IMR-90 (cell line): Measurements from ENCODE around the gene C15orf62. TPM values are rescaled to one million over a fixed set of nuclear protein-coding genes. Genes with fewer than 3 reads are reported as not detected.

Source experiments
- ATAC-seq: fragments of 200-7000 bp; cut with Tn5 transposase; 2 replicates; pipeline ENCODE4 v1.9.1; 2020; ENCODE audit warnings: low read depth, mild to moderate bottlenecking, moderate library complexity
- BruUV-seq: library from RNA; stranded (reverse); fragments of 400-500 nt; replicated peaks from 2 replicates; lab custom pipeline; 2021; lab: Mats Ljungman, UMichigan
- CTCF ChIA-PET: fragments of 300-600 bp; formaldehyde crosslinking; extraction: SDS; loops from one replicate; lab custom pipeline; 2021; ENCODE audit warnings: antibody characterized with exemption; lab: Yijun Ruan, JAX
- POLR2A ChIA-PET: fragments of 300-600 bp; sonication (Branson Sonifier 250); formaldehyde crosslinking; loops from one replicate; lab custom pipeline; 2022; ENCODE audit warnings: antibody characterized with exemption; ENCODE audit not compliant: unreplicated experiment; lab: Charles Lee
- DNase-seq: peaks from one replicate; pipeline ENCODE4 v3.0.0; 2013
- H2AFZ ChIP-seq: replicated peaks from 2 replicates; pipeline ENCODE3; 2013; ENCODE audit warnings: low read length, mild to moderate bottlenecking; ENCODE audit not compliant: poor library complexity
- H2AK5ac ChIP-seq: 2 replicates; pipeline ENCODE4 v1.6.1; 2013; ENCODE audit warnings: low read depth, low read length, inconsistent platforms
- H2AK9ac ChIP-seq: replicated peaks from 2 replicates; pipeline ENCODE3; 2013; ENCODE audit warnings: mild to moderate bottlenecking, low read depth, low read length, moderate library complexity; ENCODE audit not compliant: poor library complexity
- H2BK120ac ChIP-seq: 2 replicates; pipeline ENCODE4 v1.6.1; 2013; ENCODE audit warnings: low read depth, low read length, inconsistent platforms
- H2BK15ac ChIP-seq: 3 replicates; pipeline ENCODE4 v1.6.1; 2013; ENCODE audit warnings: low read depth, low read length, inconsistent platforms
- H2BK20ac ChIP-seq: 2 replicates; pipeline ENCODE4 v1.6.1; 2013; ENCODE audit warnings: low read depth, mild to moderate bottlenecking, inconsistent platforms, low read length, moderate library complexity
- H2BK5ac ChIP-seq: 2 replicates; pipeline ENCODE4 v1.6.1; 2013; ENCODE audit warnings: mild to moderate bottlenecking, low read depth, low read length, inconsistent platforms; ENCODE audit not compliant: poor library complexity, severe bottlenecking
- H3K14ac ChIP-seq: replicated peaks from 2 replicates; pipeline ENCODE4 v1.6.1; 2013; ENCODE audit warnings: low read depth, low read length, inconsistent platforms
- H3K18ac ChIP-seq: 2 replicates; pipeline ENCODE4 v1.6.1; 2013; ENCODE audit warnings: low read depth, low read length, control low read depth
- H3K23ac ChIP-seq: 2 replicates; pipeline ENCODE4 v1.6.1; 2013; ENCODE audit warnings: low read depth, low read length, inconsistent platforms
- H3K27ac ChIP-seq: 2 replicates; pipeline ENCODE4 v1.5.1; 2013; ENCODE audit warnings: mild to moderate bottlenecking, control low read depth, low read length; ENCODE audit not compliant: insufficient read depth
- H3K27me3 ChIP-seq: 2 replicates; pipeline ENCODE4 v1.6.1; 2013; ENCODE audit warnings: low read length; ENCODE audit not compliant: control insufficient read depth, insufficient read depth
- H3K36me3 ChIP-seq: 2 replicates; pipeline ENCODE4 v1.6.1; 2013; ENCODE audit warnings: low read length, mixed read lengths; ENCODE audit not compliant: control insufficient read depth, insufficient read depth
- H3K4ac ChIP-seq: 2 replicates; pipeline ENCODE4 v1.6.1; 2013; ENCODE audit warnings: low read depth, low read length, inconsistent platforms
- H3K4me1 ChIP-seq: 2 replicates; pipeline ENCODE4 v1.6.1; 2013; ENCODE audit warnings: low read length, mixed read lengths; ENCODE audit not compliant: control insufficient read depth, insufficient read depth
- H3K4me2 ChIP-seq: 2 replicates; pipeline ENCODE4 v1.6.1; 2013; ENCODE audit warnings: low read depth, mild to moderate bottlenecking, control low read depth, low read length, moderate library complexity
- H3K4me3 ChIP-seq: 2 replicates; pipeline ENCODE4 v1.5.1; 2013; ENCODE audit warnings: low read depth, mild to moderate bottlenecking, control low read depth, low read length, moderate library complexity; ENCODE audit not compliant: insufficient read depth
- H3K56ac ChIP-seq: 2 replicates; pipeline ENCODE4 v1.6.1; 2013; ENCODE audit warnings: low read length, inconsistent platforms; ENCODE audit not compliant: insufficient read depth; ENCODE audit errors: extremely low read depth
- H3K79me1 ChIP-seq, 2 experiments: 2 replicates each; pipeline ENCODE4 v1.6.1; 2013; ENCODE audit warnings: low read length in 2 of 2, inconsistent platforms in 1 of 2, low read depth in 1 of 2
- H3K9ac ChIP-seq: 2 replicates; pipeline ENCODE4 v1.6.1; 2013; ENCODE audit warnings: low read depth, low read length, control low read depth
- H3K9me1 ChIP-seq: 2 replicates; pipeline ENCODE4 v1.6.1; 2013; ENCODE audit warnings: low read length, inconsistent platforms; ENCODE audit not compliant: insufficient read depth
- H3K9me3 ChIP-seq: 2 replicates; pipeline ENCODE4 v1.6.1; 2013; ENCODE audit warnings: low read length; ENCODE audit not compliant: control insufficient read depth, insufficient read depth
- H4K20me1 ChIP-seq: 2 replicates; pipeline ENCODE4 v1.6.1; 2013; ENCODE audit warnings: low read length, inconsistent platforms; ENCODE audit not compliant: insufficient read depth
- H4K5ac ChIP-seq: 2 replicates; pipeline ENCODE4 v1.6.1; 2013; ENCODE audit warnings: mild to moderate bottlenecking, low read depth, low read length, control low read depth
- H4K8ac ChIP-seq, 2 experiments: 2 replicates each; pipeline ENCODE4 v1.6.1; 2013; ENCODE audit warnings: low read depth in 2 of 2, low read length in 2 of 2, control low read depth in 1 of 2, inconsistent platforms in 1 of 2
- H4K91ac ChIP-seq: 2 replicates; pipeline ENCODE4 v1.6.1; 2013; ENCODE audit warnings: low read depth, low read length, inconsistent platforms; ENCODE audit not compliant: insufficient read depth
- BHLHE40 ChIP-seq: fragments of 150-350 bp; IDR thresholded peaks from 2 replicates; pipeline ENCODE4 v1.6.1; 2016; ENCODE audit warnings: mild to moderate bottlenecking, low read depth, low read length
- CTCF ChIP-seq: conservative IDR thresholded peaks from 2 replicates; pipeline ENCODE4 v1.5.1; 2012; ENCODE audit warnings: mild to moderate bottlenecking, low read depth, low read length, improper control_type of control experiment
- ELK1 ChIP-seq: fragments of 150-350 bp; IDR thresholded peaks from 2 replicates; pipeline ENCODE4 v1.6.1; 2016; ENCODE audit warnings: low read depth, mild to moderate bottlenecking, low read length, moderate library complexity, borderline replicate concordance
- MAFK ChIP-seq: IDR thresholded peaks from 2 replicates; pipeline ENCODE4 v1.6.1; 2012; ENCODE audit warnings: low read depth, low read length, improper control_type of control experiment
- MAZ ChIP-seq: IDR thresholded peaks from 2 replicates; pipeline ENCODE4 v1.6.1; 2012; ENCODE audit warnings: low read depth, mild to moderate bottlenecking, low read length, improper control_type of control experiment, moderate library complexity, borderline replicate concordance
- NFE2L2 ChIP-seq: fragments of 150-350 bp; IDR thresholded peaks from 2 replicates; pipeline ENCODE4 v1.6.1; 2016; ENCODE audit warnings: low read depth, mild to moderate bottlenecking, low read length
- RAD21 ChIP-seq: IDR thresholded peaks from 2 replicates; pipeline ENCODE4 v1.6.1; 2012; ENCODE audit warnings: low read length, improper control_type of control experiment
- SMC3 ChIP-seq: fragments of 150-350 bp; IDR thresholded peaks from 2 replicates; pipeline ENCODE4 v1.6.1; 2016; ENCODE audit warnings: low read depth, mild to moderate bottlenecking, antibody characterized with exemption, low read length, moderate library complexity
- USF2 ChIP-seq: fragments of 150-350 bp; IDR thresholded peaks from 2 replicates; pipeline ENCODE4 v1.6.1; 2017; ENCODE audit warnings: mild to moderate bottlenecking, antibody characterized with exemption, low read length, low read depth
- WGBS, 2 experiments: methylation state at CpG; one replicate each; pipeline versions ENCODE4 v1.1.5 to v1.1.7; 2013; ENCODE audit warnings: missing lambda C conversion rate in 2 of 2; ENCODE audit not compliant: insufficient read length in 1 of 2; ENCODE audit errors: extremely low coverage in 2 of 2; 5-methylcytosine and 5-hydroxymethylcytosine counted together
- dilution Hi-C: fragments of 300-500 bp; cut with HindIII; formaldehyde crosslinking; loops from one replicate; pipeline ENCODE4 v1.14.3; 2018; ENCODE audit warnings: low sequenced_read_pairs; ENCODE audit not compliant: unreplicated experiment
- in situ Hi-C: fragments of 300-500 bp; cut with MboI; formaldehyde crosslinking; loops from 3 replicates; pipeline ENCODE4 v1.14.3; 2019; ENCODE audit warnings: low sequenced_read_pairs, inconsistent platforms, mixed read lengths
- intact Hi-C: fragments of 100-400 bp; cut with micrococcal nuclease; formaldehyde crosslinking; loops from 2 replicates; pipeline ENCODE4 v1.10.0; 2022
- polyA plus RNA-seq, 3 experiments: library from polyadenylated mRNA; depleted of rRNA; stranded (reverse); fragments of >200 nt; gene quantifications; 2 replicates each; pipeline ENCODE4 v1.2.3, GENCODE V29; 2012; ENCODE audit warnings: low replicate concordance in 1 of 3
- total RNA-seq: library from RNA; depleted of rRNA; stranded (reverse); fragments of >200 nt; gene quantifications from 2 replicates; pipeline ENCODE4 v1.2.3, GENCODE V29; 2012

The C15orf62 gene
- total and polyA plus RNA-seq, 2 of the 4 experiments (the other 2 are of a cell fraction) = not detected

- Histone ChIP-seq H3K4me2 (no peak overlapping the region), H3K27me3 (no peaks in the 10 kb centered on the region), H3K9me3 (no peaks in the 10 kb centered on the region), H3K4me1 (peaks cover 4% of the 10 kb centered on the region; the same call in 1 of the 2 replicates), H3K23ac (no peak overlapping the region), H2BK120ac (no peak overlapping the region), H3K4me3 (no peak overlapping the region), H2AK9ac (peak overlapping the region; percentile 5), H3K14ac (no peak overlapping the region), H3K9me1 (0 out of 2 replicates have a peak, but pooled peaks cover 4% of the 10 kb centered on the region), H3K18ac (no peak overlapping the region), H4K20me1 (no peaks in the 10 kb centered on the region), H2AFZ (no peak overlapping the region), H3K79me1 (peaks cover 14 to 19% of the 10 kb centered on the region in 2 experiments; a peak in 3 of 4 replicates), H3K4ac (no peak overlapping the region), H2BK20ac (no peak overlapping the region), H3K56ac (no peak overlapping the region), H4K91ac (no peak overlapping the region), H2AK5ac (no peak overlapping the region), H4K5ac (no peak overlapping the region), H2BK5ac (no peak overlapping the region), H4K8ac (no peak overlapping the region), H3K9ac (no peak overlapping the region), H3K36me3 (peaks cover 25% of the 10 kb centered on the region), H2BK15ac (no peak overlapping the region), H3K27ac (no peak overlapping the region)
- no peak for TF ChIP-seq MAFK
- no peak for TF ChIP-seq ELK1
- TF ChIP-seq NFE2L2 = no peak
- TF ChIP-seq CTCF = no peak
- no peak for TF ChIP-seq MAZ
- no peak for TF ChIP-seq SMC3
- TF ChIP-seq RAD21 = no peak
- TF ChIP-seq BHLHE40 = no peak
- no peak for TF ChIP-seq USF2
- ATAC-seq = no peak
- BruUV-seq = no TSS peak
- intact Hi-C loops (no loop called here), dilution Hi-C loops (no loop called here), in situ Hi-C loops (no loop called here)
- CTCF ChIA-PET = no interaction called here
- POLR2A ChIA-PET = no interaction called here
- 98% methylated on average over 9 of the region's 12 CpGs; no CpG with 5 or more reads in 1 of the 2 experiments for WGBS, 2 experiments
- DNase-seq = no peak
These were observed 43.1 kb downstream of the C15orf62 start for GRCh38 chr15:40812721-40813425.
